ENCODE data around the gene SUGP1. TPM values are rescaled to one million over a fixed set of nuclear protein-coding genes. Genes with fewer than 3 reads are reported as not detected.

SUGP1 gene
- total and polyA plus RNA-seq, 2 of the 13 experiments (the other 11 are each of a cell fraction or from before 2014, with no cell fraction given) = 21.6 to 25.9 TPM

DNA sequence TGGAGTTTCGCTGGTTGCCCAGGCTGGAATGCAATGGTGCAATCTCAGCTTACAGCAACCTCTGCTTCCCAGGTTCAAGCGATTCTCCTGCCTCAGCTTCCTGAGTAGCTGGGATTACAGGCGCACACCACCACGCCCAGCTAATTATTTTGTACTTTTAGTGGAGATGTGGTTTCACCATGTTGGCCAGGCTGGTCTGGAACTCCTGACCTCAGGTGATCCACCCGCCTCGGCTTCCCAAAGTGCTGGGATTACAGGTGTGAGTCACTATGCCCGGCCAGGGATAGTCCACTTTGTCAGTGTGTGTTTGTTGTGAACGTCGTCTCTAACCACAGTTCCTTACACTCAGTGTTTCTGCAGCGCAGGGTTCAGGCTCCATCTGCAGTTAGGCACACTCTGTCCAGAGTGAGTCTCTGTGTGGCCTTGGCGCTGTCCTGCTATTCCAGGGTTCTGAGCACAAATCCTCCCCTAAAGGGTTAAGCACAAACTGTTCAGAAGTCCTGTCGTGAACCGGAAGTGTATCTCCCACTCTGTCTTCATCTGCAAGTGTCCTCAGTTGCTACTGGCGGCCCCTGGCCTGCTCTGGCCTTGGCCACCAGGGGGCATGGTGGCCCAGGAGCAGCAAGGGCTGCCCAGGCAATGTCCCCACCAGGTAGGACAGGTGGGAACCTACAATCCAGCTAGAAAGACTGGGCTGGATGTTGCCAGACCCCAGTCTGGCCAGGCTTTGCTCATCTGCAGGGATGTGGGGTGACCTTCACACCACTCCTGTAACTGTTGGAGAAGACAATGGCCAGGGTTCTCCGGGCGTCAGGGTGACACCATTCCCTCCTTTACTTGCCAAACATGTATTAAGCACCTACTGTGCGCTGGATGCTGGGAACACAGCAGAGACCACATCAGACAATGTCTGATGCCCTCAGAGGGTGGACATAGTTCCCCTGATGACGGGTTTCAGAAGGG is 46.4 kb upstream of the SUGP1 start (continued):
- no peak for TF ChIP-seq EP300 (IDR thresholded peaks at IDR 0.05; ENCODE audit: low read depth in 2 of 2, low read length in 2 of 2)
- TF ChIP-seq EP300 (CRISPR knock-in tag; IDR thresholded peaks at IDR 0.05; ENCODE audit: borderline replicate concordance) = peak; percentile 20; the same call in 1 of the 2 replicates
- TF ChIP-seq GATAD2A (CRISPR knock-in tag; IDR thresholded peaks at IDR 0.05) = peak; percentile 94
- TF ChIP-seq NFE2 (CRISPR knock-in tag; IDR thresholded peaks at IDR 0.05) = no peak
- TF ChIP-seq CENPX (CRISPR knock-in tag; IDR thresholded peaks at IDR 0.05) = no peak
- TF ChIP-seq, protein P1, sequence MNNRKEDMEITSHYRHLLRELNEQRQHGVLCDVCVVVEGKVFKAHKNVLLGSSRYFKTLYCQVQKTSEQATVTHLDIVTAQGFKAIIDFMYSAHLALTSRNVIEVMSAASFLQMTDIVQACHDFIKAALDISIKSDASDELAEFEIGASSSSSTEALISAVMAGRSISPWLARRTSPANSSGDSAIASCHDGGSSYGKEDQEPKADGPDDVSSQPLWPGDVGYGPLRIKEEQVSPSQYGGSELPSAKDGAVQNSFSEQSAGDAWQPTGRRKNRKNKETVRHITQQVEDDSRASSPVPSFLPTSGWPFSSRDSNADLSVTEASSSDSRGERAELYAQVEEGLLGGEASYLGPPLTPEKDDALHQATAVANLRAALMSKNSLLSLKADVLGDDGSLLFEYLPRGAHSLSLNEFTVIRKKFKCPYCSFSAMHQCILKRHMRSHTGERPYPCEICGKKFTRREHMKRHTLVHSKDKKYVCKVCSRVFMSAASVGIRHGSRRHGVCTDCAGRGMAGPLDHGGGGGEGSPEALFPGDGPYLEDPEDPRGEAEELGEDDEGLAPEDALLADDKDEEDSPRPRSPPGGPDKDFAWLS (CRISPR knock-in tag; IDR thresholded peaks at IDR 0.05; ENCODE audit: borderline replicate concordance) = no peak
- no peak for TF ChIP-seq PAWR (CRISPR knock-in tag; IDR thresholded peaks at IDR 0.05; ENCODE audit: borderline replicate concordance)

DNA sequence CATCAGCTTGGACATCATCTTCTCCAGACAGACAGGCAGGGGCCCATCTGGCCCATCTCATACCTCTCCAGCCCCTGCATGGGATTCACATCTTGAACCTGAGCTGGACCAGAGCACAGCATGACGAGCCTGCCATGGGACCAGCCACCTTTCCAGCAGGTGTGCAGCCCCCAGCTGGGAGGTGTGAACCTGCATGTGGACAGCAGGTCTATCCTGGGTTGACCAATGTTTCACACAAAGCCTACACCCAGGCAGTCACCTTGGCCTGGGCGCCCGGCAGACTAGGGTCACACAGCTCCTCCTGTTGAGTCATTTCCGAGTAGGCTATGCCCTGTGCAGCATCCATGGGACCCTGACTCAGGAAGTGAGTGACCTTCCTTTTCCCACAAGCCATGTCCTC is 41.8 kb upstream of the SUGP1 start:
- no peak for ATAC-seq
- no peak overlapping the region for H3K4me2 ChIP-seq (ENCODE audit: low read depth, low read length)
- ChIA-PET POLR2A (interaction anchor here (0.9 to 1.3 kb wide), 3 partner anchors 11 to 44 kb away, joined by 3 to 6 read pairs (median 3); partner anchors contain the start of gene GATAD2A), CTCF (ENCODE audit: low intra/inter-chr PET ratio, low total read pairs) (no interaction called here)
- H3K27me3 ChIP-seq (ENCODE audit: control insufficient read depth in 1 of 2, insufficient read depth in 2 of 2, low read length in 2 of 2) = no peaks in the 10 kb centered on the region
- BruUV-seq (replicated peaks) = no TSS peak
- no CpG with 5 or more reads among the region's 4 CpGs for WGBS (ENCODE audit: low lambda C conversion rate)
- no peaks in the 10 kb centered on the region for H3K79me2 ChIP-seq (ENCODE audit: insufficient read depth, low read length)
- H3K27ac ChIP-seq (ENCODE audit: extremely low read length, insufficient read depth, low read length) = no peak overlapping the region
- H3K36me3 ChIP-seq (replicated peaks in 1 of 2; ENCODE audit: control insufficient read depth in 1 of 2, insufficient read depth in 2 of 2, low read length in 2 of 2) = no peaks in the 10 kb centered on the region; a peak in 1 of 5 replicates
- no peak overlapping the region for H2AFZ ChIP-seq (ENCODE audit: low read length)
- in situ Hi-C loops (cut with HindIII; ENCODE audit: extremely low pct_ligation_motif_present, low pct_unique_long_range_greater_than_20kb) = no loop called here
- no peak for FAIRE-seq
- no peak for DNase-seq (ENCODE audit: low spot score)
- no peaks in the 10 kb centered on the region for H3K9me3 ChIP-seq (ENCODE audit: low read length)
- no peak overlapping the region for H3K9ac ChIP-seq (ENCODE audit: insufficient read depth, low read depth, low read length)
- intact Hi-C loops (cut with micrococcal nuclease; ENCODE audit: unreplicated experiment) = no loop called here
- peaks cover 36% of the 10 kb centered on the region for H3K4me1 ChIP-seq (ENCODE audit: insufficient read depth, low read length)
- no peaks in the 10 kb centered on the region for H4K20me1 ChIP-seq (ENCODE audit: insufficient read depth, low read length)
- no peak overlapping the region for H3K4me3 ChIP-seq (replicated peaks in 1 of 3; ENCODE audit: insufficient read depth in 1 of 3, low read depth in 2 of 3, low read length in 3 of 3)
- TF ChIP-seq, protein P2, sequence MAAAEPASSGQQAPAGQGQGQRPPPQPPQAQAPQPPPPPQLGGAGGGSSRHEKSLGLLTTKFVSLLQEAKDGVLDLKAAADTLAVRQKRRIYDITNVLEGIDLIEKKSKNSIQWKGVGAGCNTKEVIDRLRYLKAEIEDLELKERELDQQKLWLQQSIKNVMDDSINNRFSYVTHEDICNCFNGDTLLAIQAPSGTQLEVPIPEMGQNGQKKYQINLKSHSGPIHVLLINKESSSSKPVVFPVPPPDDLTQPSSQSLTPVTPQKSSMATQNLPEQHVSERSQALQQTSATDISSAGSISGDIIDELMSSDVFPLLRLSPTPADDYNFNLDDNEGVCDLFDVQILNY (CRISPR knock-in tag; conservative IDR thresholded peaks at IDR 0.05) = no peak
- TF ChIP-seq, protein P3, sequence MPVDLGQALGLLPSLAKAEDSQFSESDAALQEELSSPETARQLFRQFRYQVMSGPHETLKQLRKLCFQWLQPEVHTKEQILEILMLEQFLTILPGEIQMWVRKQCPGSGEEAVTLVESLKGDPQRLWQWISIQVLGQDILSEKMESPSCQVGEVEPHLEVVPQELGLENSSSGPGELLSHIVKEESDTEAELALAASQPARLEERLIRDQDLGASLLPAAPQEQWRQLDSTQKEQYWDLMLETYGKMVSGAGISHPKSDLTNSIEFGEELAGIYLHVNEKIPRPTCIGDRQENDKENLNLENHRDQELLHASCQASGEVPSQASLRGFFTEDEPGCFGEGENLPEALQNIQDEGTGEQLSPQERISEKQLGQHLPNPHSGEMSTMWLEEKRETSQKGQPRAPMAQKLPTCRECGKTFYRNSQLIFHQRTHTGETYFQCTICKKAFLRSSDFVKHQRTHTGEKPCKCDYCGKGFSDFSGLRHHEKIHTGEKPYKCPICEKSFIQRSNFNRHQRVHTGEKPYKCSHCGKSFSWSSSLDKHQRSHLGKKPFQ (CRISPR knock-in tag; IDR thresholded peaks at IDR 0.05; ENCODE audit: insufficient replicate concordance) = peak; percentile 80
- TF ChIP-seq, protein P4, sequence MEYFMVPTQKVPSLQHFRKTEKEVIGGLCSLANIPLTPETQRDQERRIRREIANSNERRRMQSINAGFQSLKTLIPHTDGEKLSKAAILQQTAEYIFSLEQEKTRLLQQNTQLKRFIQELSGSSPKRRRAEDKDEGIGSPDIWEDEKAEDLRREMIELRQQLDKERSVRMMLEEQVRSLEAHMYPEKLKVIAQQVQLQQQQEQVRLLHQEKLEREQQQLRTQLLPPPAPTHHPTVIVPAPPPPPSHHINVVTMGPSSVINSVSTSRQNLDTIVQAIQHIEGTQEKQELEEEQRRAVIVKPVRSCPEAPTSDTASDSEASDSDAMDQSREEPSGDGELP (IDR thresholded peaks at IDR 0.05; ENCODE audit: borderline replicate concordance, low read depth) = no peak
- TF ChIP-seq GLI4 (CRISPR knock-in tag; IDR thresholded peaks at IDR 0.05; ENCODE audit: borderline replicate concordance) (no peak), TAF15 (IDR thresholded peaks at IDR 0.05; ENCODE audit: low read depth, low read length, poor library complexity, severe bottlenecking) (no peak), ZNF891 (CRISPR knock-in tag; IDR thresholded peaks at IDR 0.05) (0 out of 2 replicates have a peak, but pooled peaks have one; percentile 21), ZNF768 (CRISPR knock-in tag; IDR thresholded peaks at IDR 0.05) (0 out of 2 replicates have a peak, but pooled peaks have one; percentile 31)
- TF ChIP-seq, protein P5, sequence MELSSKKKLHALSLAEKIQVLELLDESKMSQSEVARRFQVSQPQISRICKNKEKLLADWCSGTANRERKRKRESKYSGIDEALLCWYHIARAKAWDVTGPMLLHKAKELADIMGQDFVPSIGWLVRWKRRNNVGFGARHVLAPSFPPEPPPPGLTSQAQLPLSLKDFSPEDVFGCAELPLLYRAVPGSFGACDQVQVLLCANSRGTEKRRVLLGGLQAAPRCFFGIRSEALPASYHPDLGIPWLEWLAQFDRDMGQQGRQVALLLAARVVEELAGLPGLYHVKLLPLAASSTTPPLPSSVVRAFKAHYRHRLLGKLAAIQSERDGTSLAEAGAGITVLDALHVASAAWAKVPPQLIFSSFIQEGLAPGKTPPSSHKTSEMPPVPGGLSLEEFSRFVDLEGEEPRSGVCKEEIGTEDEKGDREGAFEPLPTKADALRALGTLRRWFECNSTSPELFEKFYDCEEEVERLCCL (CRISPR knock-in tag; IDR thresholded peaks at IDR 0.05; ENCODE audit: borderline replicate concordance) = no peak
